Activated effector memory CD4-positive, alpha-beta T cell treated with anti-CD3 and anti-CD28 coated beads, Interleukin-2, amount 50 U/mL, for 16 hours (primary cell): ENCODE data around the gene ANKRD44.

Source experiments
- DNase-seq: peaks from one replicate; pipeline ENCODE4 v3.0.0-alpha.2; 2020

ANKRD44 gene

GRCh38 chr2:197137826-197138477 lies 172.6 kb downstream of the ANKRD44 start:
- DNase-seq, result no peak

GRCh38 chr2:197137231-197137630 lies 173.3 kb downstream of the ANKRD44 start:
- DNase-seq, result no peak

GRCh38 chr2:197136452-197136851 lies 174.1 kb downstream of the ANKRD44 start:
- DNase-seq, result no peak

- DNase-seq, result no peak
These were observed 174.8 kb downstream of the ANKRD44 start for GRCh38 chr2:197135806-197136205.

GRCh38 chr2:197134206-197134605 lies 176.4 kb downstream of the ANKRD44 start:
- no peak for DNase-seq

- DNase-seq, result no peak
These were observed 179.1 kb downstream of the ANKRD44 start for GRCh38 chr2:197131558-197131855.

- DNase-seq, result no peak
These were observed 180.3 kb downstream of the ANKRD44 start for GRCh38 chr2:197130318-197130717.

- no peak for DNase-seq
These were observed 181.7 kb downstream of the ANKRD44 start for GRCh38 chr2:197128897-197129296.

GRCh38 chr2:197128126-197128525 lies 182.5 kb downstream of the ANKRD44 start:
- DNase-seq, result no peak

GRCh38 chr2:197126630-197127352 lies 183.8 kb downstream of the ANKRD44 start:
- DNase-seq, result no peak

GRCh38 chr2:197124639-197125390 lies 185.8 kb downstream of the ANKRD44 start:
- no peak for DNase-seq

- no peak for DNase-seq
These were observed 187.8 kb downstream of the ANKRD44 start for GRCh38 chr2:197122821-197123220.

- DNase-seq, result no peak
These were observed 188.7 kb downstream of the ANKRD44 start for GRCh38 chr2:197121756-197122385.

- no peak for DNase-seq
These were observed 189.3 kb downstream of the ANKRD44 start for GRCh38 chr2:197121255-197121654.

GRCh38 chr2:197116306-197116879 lies 194.2 kb downstream of the ANKRD44 start:
- no peak for DNase-seq

GRCh38 chr2:197115325-197115724 lies 195.3 kb downstream of the ANKRD44 start:
- DNase-seq, result no peak

GRCh38 chr2:197113275-197113711 lies 197.3 kb downstream of the ANKRD44 start:
- DNase-seq, result no peak

GRCh38 chr2:197109326-197109725 lies 201.3 kb downstream of the ANKRD44 start:
- DNase-seq, result no peak

- DNase-seq, result no peak
These were observed 201.8 kb downstream of the ANKRD44 start for GRCh38 chr2:197108758-197109157.

- DNase-seq, result no peak
These were observed 203.0 kb downstream of the ANKRD44 start for GRCh38 chr2:197107291-197108269.

GRCh38 chr2:197103363-197103762 lies 207.2 kb downstream of the ANKRD44 start:
- no peak for DNase-seq

GRCh38 chr2:197102231-197102630 lies 208.3 kb downstream of the ANKRD44 start:
- no peak for DNase-seq
